GM12872 (cell line): Measurements from ENCODE around the gene MAP4K5.

Source experiments
- CTCF ChIP-seq: IDR thresholded peaks from 3 replicates; pipeline ENCODE4 v1.5.1; 2011; ENCODE audit warnings: low read depth, mild to moderate bottlenecking, low read length, moderate library complexity; ENCODE audit not compliant: insufficient read depth

Gene MAP4K5

GRCh38 chr14:50387548-50387947, 144.8 kb downstream of the MAP4K5 start:
- no peak for TF ChIP-seq CTCF

GRCh38 chr14:50383618-50384225, 148.6 kb downstream of the MAP4K5 start:
- no peak for TF ChIP-seq CTCF

- no peak for TF ChIP-seq CTCF
Observed at GRCh38 chr14:50381823-50382287, 150.5 kb downstream of the MAP4K5 start.

GRCh38 chr14:50381008-50381407, 151.4 kb downstream of the MAP4K5 start:
- no peak for TF ChIP-seq CTCF

GRCh38 chr14:50380455-50380854, 151.9 kb downstream of the MAP4K5 start:
- TF ChIP-seq CTCF, result no peak

GRCh38 chr14:50379563-50379962, 152.8 kb downstream of the MAP4K5 start:
- TF ChIP-seq CTCF, result no peak

GRCh38 chr14:50377550-50378085, 154.8 kb downstream of the MAP4K5 start:
- no peak for TF ChIP-seq CTCF
